Myocyte (in vitro differentiated cells): ENCODE data around the gene ACKR2. TPM values are rescaled to one million over a fixed set of nuclear protein-coding genes. Genes with fewer than 3 reads are reported as not detected.
A peak's percentile ranks its signal among the peaks of the same experiment; 100 is the strongest.

Experiments
- DNase-seq: peaks from one replicate; pipeline ENCODE4 v3.0.0-alpha.2; 2012; ENCODE audit warnings: low read depth
- total RNA-seq: library from RNA; depleted of rRNA; stranded (reverse); fragments of >200 nt; gene quantifications from 2 replicates; pipeline ENCODE4 v1.2.3, GENCODE V29; 2014

The ACKR2 gene
- total RNA-seq, 1 donor from 2014 or later, result 0.11 TPM

- DNase-seq, result no peak
Measured at GRCh38 chr3:42884324-42884723, 75.1 kb downstream of the ACKR2 start.

GRCh38 chr3:42886294-42886822 lies 77.1 kb downstream of the ACKR2 start:
- no peak for DNase-seq

- no peak for DNase-seq
Measured at GRCh38 chr3:42887084-42887483, 77.8 kb downstream of the ACKR2 start.

GRCh38 chr3:42891042-42891441 lies 81.8 kb downstream of the ACKR2 start:
- DNase-seq, result no peak

- no peak for DNase-seq
Measured at GRCh38 chr3:42892169-42892568, 82.9 kb downstream of the ACKR2 start.

- no peak for DNase-seq
Measured at GRCh38 chr3:42892807-42893206, 83.6 kb downstream of the ACKR2 start.

GRCh38 chr3:42894698-42895579 lies 85.7 kb downstream of the ACKR2 start:
- DNase-seq, result no peak

- no peak for DNase-seq
Measured at GRCh38 chr3:42895580-42895868, 86.3 kb downstream of the ACKR2 start.

GRCh38 chr3:42898896-42899675 lies 89.8 kb downstream of the ACKR2 start:
- no peak for DNase-seq

GRCh38 chr3:42900226-42901072 lies 91.2 kb downstream of the ACKR2 start:
- DNase-seq, result no peak

GRCh38 chr3:42901073-42901415 lies 91.8 kb downstream of the ACKR2 start:
- no peak for DNase-seq

GRCh38 chr3:42902257-42902656 lies 93.0 kb downstream of the ACKR2 start:
- no peak for DNase-seq

- no peak for DNase-seq
Measured at GRCh38 chr3:42904076-42904475, 94.8 kb downstream of the ACKR2 start.

GRCh38 chr3:42905740-42906069 lies 96.5 kb downstream of the ACKR2 start:
- DNase-seq, result no peak

GRCh38 chr3:42906070-42906847 lies 97.0 kb downstream of the ACKR2 start, which contains the start of gene ZNF662:
TSS of gene ZNF662 (plus strand) at chr3:42906142. CDS start at chr3:42908115, 1,973 bp downstream.
- peak; percentile 50 for DNase-seq

GRCh38 chr3:42906848-42907183 lies 97.6 kb downstream of the ACKR2 start:
- no peak for DNase-seq

- DNase-seq, result no peak
Measured at GRCh38 chr3:42908675-42909074, 99.4 kb downstream of the ACKR2 start.

- DNase-seq, result no peak
Measured at GRCh38 chr3:42911551-42911950, 102.3 kb downstream of the ACKR2 start.

GRCh38 chr3:42914771-42915515 lies 105.7 kb downstream of the ACKR2 start:
- no peak for DNase-seq
